Middle frontal gyrus (tissue), 1 donor: ENCODE results near the gene PPIP5K2.
"Not testable (repeated sequence)": the region's sequence is repeated elsewhere in the genome, so short reads cannot be mapped to it uniquely, and the experiment has no call there.

Experiments
- DNase-seq: peaks from one replicate; pipeline ENCODE4 v3.0.0-alpha.2; 2015; ENCODE audit warnings: low spot score; ENCODE audit errors: extremely low spot score

Gene PPIP5K2

DNA sequence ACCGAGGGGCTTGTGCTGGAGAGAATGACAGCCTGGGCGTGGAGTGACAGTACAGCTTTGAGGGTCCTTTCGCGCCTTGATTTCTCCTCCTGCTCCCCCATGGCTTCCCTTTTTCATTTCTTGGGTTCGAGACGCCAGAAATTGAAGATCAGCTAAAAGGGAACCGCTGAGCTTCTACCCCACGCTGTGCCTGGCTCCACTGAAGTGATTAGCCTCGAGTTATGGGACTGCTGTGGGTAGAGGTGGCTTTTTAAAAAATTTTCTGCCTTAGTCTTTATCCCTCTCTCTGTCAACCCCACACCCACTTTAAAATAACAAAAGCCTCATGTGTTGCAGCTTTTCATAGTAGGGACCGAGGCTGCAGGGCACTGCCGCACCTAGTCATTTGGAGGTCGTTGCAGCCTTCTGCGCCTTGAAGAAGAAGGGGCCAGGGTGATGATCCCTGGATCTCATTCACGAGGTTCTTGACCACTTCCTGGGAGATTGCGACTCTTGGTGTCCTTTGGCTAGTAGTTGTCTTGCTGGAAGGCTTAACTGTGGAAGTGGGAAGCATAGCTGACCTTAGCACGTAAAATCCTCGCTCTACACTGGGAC lies 603 bp downstream of the PPIP5K2 start:
- DNase-seq: no peak

DNA sequence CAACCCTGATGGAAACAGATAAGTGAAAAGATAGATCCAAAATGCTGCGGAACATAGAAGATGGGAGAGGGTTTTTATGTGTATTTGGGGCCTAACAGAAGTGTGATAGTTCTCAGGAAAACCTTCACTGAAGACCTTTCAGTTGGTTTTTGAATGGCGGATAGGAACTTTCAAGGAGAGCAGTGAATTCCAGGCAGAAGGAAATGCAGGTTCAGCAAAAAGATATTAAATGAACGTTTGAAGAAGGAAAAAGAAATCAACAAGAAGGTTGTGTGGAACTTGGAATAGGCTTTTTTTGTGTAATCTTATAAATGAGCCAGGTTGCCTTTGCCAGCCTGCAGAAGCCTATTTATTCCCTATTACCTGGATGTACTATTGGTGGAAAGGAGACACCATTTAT lies 2.1 kb downstream of the PPIP5K2 start:
- DNase-seq: no peak

DNA sequence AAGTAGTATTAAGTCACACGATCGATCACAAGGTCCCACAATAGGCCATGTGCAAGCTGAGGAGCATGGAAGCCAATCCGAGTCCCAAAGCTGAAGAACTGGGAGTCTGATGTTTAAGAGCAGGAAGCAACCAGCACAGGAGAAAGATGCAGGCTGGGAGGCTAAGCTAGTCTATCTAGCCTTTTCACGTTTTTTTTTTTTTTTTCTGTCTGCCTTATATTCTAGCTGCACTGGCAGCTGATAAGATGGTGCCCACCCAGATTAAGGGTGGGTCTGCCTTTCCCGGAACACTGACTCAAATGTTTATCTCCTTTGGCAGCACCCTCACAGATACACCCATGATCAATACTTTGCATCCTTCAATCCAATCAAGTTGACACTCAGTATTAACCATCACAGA lies 6.5 kb downstream of the PPIP5K2 start:
- DNase-seq: no peak

DNA sequence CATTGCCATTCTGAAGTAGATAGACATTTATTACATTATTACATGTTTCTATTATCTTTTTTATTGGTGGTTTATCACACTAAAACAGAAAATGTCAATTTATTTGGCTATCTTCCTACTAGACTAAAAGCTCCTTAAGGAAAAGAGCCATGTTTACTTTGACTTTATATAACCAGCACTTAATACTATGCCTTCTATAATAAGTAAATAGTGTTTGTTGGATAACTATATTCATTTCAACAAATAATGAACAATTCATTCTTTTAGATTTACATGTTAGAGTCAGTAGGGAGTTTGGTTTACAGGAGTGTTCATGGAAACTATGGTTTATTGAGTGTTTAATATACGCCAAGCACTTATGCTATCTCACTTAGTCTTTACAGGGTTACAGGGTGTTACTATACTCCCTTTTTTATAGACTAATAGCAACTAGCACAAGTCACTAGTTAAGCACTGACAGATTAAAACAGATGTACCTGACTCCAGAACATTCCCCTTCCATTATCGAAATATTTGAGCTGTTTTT lies 7.3 kb downstream of the PPIP5K2 start:
- DNase-seq: no peak

DNA sequence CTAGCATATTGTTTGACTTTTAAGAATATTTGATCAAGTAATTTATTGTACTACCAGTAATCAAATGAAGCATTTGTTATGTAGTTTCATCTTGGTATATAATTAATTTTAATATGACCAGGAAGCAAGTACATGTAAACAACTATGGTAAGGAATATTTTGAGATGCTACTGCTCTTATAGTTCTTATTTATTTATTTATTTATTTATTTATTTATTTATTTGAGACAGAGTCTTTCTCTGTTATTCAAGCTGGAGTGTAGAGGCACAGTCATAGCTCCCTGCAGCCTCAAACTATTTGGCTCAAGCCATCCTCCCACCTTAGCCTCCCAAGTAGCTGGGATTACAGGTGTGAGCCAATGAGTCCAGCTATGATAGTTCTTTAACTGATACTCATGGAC lies 8.1 kb downstream of the PPIP5K2 start:
- no peak for DNase-seq

DNA sequence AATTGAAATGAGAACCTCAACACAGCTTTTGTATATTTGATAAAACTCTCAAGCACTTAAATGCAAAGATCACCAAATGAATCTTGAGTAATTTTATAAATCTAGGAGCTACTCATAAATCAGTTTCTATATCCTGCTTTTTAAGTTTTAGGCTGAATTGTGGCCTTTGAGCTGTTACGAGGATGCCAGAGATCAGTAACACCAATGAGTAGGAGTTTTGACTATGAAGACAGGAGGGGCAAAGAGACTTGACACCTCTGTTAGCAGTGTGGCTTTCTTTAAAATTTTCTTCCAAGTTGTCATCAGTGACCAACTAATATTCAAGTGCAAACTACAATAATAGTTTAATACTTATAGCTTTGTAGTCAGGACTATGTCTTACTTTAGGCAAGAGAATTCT lies 12.6 kb downstream of the PPIP5K2 start:
- no peak for DNase-seq

DNA sequence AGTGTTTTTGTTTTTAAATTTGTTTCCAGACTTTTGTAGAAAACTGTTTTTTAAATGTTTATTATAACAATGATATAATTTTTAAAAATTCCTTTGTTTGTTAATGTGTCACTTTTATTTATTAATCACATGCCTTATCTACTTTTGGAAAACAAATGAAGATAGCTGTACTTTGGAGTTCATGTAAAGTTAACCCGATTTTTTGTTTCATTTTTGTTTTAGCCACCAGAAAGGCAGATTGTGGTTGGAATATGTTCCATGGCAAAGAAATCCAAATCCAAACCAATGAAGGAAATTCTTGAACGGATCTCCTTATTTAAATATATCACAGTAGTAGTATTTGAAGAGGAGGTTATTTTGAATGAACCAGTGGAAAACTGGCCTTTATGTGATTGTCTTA lies 13.1 kb downstream of the PPIP5K2 start:
- DNase-seq: no peak

DNA sequence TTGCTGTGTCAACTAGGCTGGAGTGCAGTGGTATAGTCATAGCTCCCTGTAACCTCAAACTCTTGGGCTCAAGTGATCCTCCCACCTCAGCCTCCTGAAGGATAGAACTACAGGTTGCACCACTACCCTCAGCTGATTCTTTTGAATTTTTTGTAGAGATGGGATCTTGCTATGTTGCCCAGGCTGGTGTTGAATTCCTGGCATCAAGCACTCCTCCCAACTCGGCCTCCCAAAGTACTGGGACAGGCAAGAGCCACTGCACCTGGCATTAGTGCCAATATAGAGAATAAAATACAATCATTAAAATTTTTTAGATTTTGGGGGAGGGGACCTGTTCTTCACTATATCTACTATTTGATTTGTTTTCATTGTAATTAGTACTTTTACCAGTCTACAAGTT lies 15.4 kb downstream of the PPIP5K2 start:
- DNase-seq: no peak

DNA sequence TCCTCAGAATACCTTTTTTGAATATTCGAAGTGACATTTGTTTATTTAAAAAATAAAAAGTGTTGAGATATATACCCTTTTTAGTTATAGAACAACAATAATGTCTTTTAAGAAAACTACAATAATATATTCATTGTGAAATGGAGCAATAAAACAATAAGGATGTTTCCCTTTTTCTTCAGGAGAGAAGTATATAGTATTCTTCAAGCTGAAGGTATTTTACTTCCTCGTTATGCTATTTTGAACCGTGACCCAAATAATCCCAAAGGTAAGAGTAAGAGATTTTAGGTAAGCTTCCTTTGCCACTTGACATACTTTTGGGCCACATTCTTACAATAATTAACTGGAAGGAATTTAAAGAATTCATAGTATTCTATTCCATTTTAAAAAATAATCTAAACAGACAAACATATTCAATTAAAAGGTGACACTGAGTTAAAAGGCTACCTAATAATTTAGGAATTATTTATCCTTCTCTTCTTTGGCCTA lies 18.1 kb downstream of the PPIP5K2 start:
- DNase-seq: no peak

DNA sequence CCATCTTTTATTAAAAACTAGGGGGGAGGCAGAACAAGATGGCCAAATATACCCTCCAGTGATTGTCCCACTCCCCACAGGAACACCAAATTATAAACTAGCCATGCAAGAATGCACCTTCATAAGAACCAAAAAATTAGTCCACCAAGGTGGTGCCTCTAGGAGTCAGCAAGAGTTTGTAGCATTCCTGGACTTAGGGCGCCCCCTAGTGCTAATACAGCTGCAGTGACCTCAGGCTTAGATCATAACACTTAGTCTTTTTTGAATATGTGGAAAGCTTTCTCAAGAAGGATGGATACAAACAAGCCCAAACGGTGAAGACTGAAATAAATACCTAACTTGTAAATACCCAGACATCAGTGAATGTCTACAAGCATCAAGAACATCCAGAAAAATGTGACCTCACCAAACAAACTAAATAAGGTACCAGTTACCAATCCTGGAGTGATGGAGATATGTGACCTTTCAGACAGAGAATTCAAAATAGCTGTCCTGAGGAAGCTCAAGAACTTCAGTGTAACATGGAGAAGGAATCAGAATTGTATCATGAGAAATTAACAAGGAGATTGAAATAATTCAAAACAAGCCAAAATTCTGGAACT lies 19.3 kb downstream of the PPIP5K2 start:
- DNase-seq: no peak

DNA sequence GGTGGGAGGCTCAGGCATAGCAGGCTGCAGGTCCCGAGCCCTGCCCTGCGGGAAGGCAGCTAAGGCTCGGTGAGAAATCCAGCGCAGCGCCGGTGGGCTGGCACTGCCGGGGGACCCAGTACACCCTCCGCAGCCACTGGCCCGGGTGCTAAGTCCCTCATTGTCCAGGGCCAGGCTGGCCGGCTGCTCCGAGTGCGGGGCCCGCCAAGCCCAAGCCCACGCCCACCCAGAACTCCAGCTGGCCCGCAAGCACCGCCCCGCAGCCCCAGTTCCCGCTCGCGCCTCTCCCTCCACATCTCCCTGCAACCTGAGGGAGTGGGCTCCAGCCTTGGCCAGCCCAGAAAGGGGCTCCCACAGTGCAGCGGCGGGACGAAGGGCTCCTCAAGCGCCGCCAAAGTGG lies 22.0 kb downstream of the PPIP5K2 start:
- not testable (repeated sequence) for DNase-seq

DNA sequence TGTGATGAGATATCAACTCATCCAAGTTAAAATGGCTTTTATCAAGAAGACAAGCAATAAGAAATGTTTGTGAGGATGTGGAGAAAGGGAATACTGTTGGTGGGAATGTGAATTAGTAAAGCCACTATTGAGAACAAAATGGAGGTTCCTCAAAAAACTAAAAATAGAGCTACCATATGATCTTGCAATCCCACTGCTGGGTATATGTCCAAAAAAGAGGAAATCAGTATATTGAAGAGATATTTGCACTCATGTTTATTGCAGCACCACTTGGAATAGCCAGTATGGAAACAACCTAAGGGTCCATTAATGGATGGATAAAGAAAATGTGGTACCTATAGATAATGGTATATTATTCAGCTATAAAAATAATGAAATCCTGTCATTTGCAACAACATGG lies 25.1 kb downstream of the PPIP5K2 start:
- DNase-seq: no peak

DNA sequence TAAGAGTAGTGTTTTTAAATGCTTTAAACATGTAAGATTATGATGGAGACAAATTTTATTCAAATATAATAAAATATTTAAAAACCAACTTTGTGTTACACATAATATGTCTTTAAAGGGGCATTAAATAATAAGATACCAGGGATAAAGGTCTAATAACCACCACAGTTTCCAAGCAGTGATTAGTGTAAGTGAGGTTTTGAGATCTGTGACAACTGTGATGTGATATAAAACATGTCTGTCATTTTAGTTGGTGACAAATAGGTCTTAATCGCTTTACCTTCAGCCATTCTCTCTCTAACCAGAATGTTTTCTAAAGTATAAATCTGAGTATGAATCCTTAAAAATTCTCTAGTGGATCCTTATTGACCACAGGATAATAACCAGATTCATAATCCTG lies 28.1 kb downstream of the PPIP5K2 start:
- DNase-seq: no peak

DNA sequence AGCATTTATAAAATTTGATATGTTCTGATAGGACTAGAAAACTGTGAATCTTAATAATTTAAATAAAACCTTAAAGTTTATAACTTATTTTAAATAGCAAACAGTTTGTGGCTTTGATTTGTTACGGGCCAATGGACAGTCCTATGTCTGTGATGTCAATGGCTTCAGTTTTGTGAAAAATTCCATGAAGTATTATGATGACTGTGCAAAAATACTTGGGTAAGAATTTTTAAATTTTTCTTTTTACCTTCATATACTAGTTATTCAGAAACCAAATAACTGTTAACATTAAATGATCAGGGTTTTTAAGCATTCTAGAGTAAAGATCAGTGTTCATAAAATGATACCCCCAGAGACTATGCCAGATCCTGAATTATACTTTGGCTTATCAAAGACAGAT lies 31.1 kb downstream of the PPIP5K2 start:
- DNase-seq: no peak

DNA sequence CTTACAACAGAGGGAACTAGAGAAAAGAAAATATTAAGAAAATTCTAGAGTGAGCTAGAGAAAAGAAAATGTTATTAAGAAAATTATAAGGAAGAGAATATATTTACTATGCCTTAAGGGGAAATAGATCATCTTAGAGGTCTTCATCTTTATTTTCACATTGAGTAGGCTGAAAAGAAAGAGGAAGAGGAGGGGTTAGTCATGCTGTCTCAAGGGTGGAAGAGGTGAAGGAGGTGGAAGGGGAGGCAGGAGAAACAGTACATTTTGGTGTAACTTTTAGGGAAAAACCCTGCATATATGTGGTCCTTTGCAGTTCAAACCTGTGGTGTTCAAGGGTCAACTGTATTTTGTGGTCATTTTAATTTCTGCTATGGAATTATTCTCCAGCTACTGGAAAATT lies 46.6 kb downstream of the PPIP5K2 start:
- DNase-seq: no peak

DNA sequence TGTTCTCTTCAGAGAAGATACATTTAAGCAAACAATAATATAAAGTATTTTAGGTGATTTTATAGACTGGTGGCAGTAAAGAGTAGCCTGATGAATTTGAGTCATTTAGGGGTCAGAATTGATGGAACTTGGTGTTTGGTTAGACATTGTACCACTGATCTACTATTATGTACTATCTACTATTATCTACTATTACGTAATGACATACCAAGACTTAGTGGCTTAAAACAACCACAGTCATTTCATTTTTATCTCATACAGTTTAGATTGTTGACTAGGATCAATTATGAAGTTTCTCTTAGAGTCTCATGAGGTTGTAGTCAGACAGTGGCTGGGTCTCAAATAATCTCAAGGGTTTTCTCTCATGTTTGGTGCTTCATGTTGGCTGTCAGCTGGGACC lies 54.0 kb downstream of the PPIP5K2 start:
- no peak for DNase-seq

DNA sequence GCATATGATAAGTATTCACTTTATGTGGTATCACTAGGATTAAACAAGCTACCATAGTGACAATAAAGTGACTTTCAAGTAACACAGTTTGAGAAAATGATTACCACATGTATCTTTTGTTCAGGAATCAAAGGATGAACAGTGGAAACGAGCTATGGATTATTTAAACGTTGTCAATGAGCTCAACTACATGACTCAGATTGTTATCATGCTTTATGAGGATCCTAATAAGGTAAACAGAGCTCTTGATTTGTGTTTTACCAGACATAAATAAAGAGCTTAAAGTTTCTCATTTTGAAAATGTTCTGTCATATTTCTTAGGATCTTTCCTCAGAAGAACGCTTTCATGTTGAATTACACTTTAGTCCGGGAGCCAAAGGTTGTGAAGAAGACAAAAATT lies 57.4 kb downstream of the PPIP5K2 start:
- no peak for DNase-seq

DNA sequence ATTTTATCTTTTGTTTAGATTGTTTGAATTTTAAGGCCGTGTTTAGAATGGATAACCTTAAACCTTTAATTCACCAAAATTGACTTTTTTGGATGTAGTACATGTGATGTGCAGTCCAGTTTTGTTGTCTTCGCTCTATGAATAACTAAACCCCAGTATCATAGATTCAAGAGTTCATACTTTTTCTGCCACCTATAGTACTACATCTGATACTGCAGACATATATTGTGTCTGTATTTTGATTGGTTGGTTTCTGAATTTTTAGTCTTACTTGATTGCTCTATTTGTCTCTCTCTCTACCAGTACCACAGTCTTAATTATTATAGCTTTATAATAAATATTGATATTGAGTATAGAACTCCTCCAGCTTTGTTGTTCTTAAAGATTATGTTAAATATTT lies 58.1 kb downstream of the PPIP5K2 start:
- DNase-seq: no peak

DNA sequence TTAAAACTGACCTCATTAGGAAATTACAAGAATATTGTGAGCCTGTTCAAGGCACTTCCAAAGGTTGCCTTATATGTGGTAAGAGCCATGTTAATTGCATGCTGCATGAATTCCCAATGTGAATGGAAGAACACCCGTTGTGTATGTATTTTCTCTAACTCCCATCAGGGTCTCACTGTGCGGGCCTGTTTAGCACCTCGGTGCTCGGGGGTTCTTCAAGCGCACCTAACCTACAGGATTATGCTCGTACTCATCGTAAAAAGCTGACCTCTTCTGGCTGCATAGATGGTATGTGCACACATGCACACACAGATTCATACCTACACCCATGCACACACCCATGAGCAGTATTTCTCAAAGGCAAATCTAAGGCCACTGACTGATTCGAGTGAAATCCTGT lies 66.1 kb downstream of the PPIP5K2 start:
- DNase-seq: no peak

DNA sequence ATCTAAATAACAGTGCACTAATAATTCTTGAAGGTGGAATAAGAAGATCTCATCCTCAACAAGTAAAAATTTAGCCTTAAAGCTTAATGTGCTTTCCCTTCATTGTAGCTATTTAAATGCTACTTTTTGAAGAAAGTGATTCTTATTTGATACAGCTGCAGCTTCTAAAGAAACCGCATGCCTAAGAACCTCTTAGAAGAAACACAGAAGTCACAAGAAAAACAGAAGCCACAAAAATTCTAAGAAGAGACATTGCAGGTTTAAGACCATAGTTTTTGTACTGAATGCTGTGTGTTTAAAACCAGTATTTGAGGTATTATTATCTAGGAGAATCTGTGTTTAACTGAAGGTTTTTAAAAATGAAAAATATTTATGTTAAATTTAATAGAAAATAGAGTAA lies 68.3 kb downstream of the PPIP5K2 start:
- no peak for DNase-seq

DNA sequence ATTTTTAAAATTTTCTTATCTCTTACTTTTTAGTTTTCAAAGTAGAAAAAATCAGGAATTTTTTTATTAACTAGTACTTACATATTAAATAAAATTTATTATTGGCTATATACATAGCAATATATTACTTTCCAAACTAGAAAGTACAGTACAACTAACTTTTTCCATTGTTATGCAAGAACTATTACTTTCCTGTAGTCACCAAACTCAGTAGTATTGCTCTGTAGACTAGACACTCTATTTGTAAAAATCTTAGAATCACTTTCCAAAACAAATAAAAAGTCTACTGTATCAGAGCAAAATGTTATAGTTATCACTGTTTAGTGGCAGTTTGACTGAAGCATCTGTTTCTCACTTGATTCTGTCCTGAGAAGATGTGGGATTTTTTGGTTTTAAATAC lies 83.1 kb downstream of the PPIP5K2 start:
- DNase-seq: no peak

DNA sequence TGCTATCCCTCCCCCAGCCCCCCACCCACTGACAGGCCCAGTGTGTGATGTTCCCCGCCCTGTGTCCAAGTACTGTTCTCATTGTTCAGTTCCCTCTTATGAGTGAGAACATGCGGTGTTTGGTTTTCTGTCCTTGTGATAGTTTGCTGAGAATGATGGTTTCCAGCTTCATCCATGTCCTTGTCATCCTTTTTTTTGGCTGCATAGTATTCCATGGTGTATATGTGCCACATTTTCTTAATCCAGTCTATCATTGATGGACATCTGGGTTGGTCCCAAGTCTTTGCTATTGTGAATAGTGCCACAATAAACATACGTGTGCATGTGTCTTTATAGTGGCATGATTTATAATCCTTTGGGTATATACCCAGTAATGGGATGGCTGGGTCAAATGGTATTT lies 84.9 kb downstream of the PPIP5K2 start:
- DNase-seq: not testable (repeated sequence)

DNA sequence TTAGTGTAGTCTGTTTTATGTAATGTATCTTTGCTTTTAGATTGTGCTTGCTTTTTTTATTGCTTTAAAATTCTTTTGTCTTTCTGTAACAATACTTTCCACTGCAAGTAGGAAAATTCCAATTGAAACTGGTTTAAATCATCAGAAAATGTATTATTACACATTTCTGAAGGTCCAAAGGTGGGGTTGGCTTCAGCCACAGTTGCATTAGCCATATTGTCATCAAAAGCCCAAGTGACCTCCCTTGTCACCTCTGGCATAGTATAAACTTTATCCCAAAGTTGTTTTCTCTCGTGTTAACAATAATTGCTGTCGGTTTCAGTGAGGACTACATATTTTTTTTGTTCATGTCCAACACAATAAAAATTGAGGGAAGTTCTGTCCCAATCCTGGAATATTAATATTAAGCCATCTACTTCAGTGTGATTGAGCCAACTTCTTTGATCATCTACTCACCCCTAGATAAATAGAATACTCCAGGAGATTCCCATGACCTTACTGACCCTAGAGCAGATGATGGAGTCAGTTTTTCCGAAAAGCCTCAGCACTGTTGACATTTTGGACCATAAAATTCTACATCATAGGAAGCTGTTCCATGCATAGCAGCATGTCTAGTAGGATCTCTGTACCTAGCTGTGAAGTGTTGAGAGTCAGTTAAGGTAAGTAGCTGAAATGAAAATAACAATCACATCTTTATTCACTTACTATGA lies 86.0 kb downstream of the PPIP5K2 start:
- DNase-seq: no peak
